Skeletal muscle satellite cell (primary cell): Measurements from ENCODE around the gene SURF1.
A peak's percentile ranks its signal among the peaks of the same experiment; 100 is the strongest.

Source experiments
- H3K27me3 ChIP-seq: 2 replicates; pipeline ENCODE4 v1.7.0; 2013; ENCODE audit warnings: low read length; ENCODE audit not compliant: control insufficient read depth, insufficient read depth
- H3K36me3 ChIP-seq: 2 replicates; pipeline ENCODE4 v1.7.0; 2013; ENCODE audit warnings: mild to moderate bottlenecking, control low read depth, low read length; ENCODE audit not compliant: insufficient read depth
- H3K4me1 ChIP-seq: 2 replicates; pipeline ENCODE4 v1.7.0; 2013; ENCODE audit warnings: low read length; ENCODE audit not compliant: control insufficient read depth, insufficient read depth
- H3K4me2 ChIP-seq: 2 replicates; pipeline ENCODE4 v1.7.0; 2013; ENCODE audit warnings: mild to moderate bottlenecking, low read length
- H3K4me3 ChIP-seq: 2 replicates; pipeline ENCODE4 v1.7.0; 2013; ENCODE audit warnings: low read length
- H3K9ac ChIP-seq: 2 replicates; pipeline ENCODE4 v1.7.0; 2013; ENCODE audit warnings: mild to moderate bottlenecking, low read depth, low read length, moderate library complexity
- H3K9me3 ChIP-seq: replicated peaks from 2 replicates; pipeline ENCODE4 v1.7.0; 2013; ENCODE audit warnings: mild to moderate bottlenecking, control low read depth, low read length

The SURF1 gene

GRCh38 chr9:133371261-133371711 is 15.0 kb upstream of the SURF1 start:
- H3K9ac ChIP-seq, result no peak overlapping the region
- H3K4me3 ChIP-seq, result no peak overlapping the region
- H3K4me1 ChIP-seq, result peaks cover 62% of the 10 kb centered on the region
- H3K4me2 ChIP-seq, result peak overlapping the region; percentile 20
- peaks cover 60% of the 10 kb centered on the region for H3K36me3 ChIP-seq
- H3K9me3 ChIP-seq, result no peaks in the 10 kb centered on the region
- H3K27me3 ChIP-seq, result no peaks in the 10 kb centered on the region

GRCh38 chr9:133370685-133371084 is 14.4 kb upstream of the SURF1 start:
- Histone ChIP-seq H3K27me3 (no peaks in the 10 kb centered on the region), H3K4me3 (no peak overlapping the region), H3K9me3 (no peaks in the 10 kb centered on the region), H3K4me2 (peak overlapping the region; percentile 6), H3K9ac (no peak overlapping the region), H3K36me3 (peaks cover 66% of the 10 kb centered on the region), H3K4me1 (peaks cover 61% of the 10 kb centered on the region)

DNA sequence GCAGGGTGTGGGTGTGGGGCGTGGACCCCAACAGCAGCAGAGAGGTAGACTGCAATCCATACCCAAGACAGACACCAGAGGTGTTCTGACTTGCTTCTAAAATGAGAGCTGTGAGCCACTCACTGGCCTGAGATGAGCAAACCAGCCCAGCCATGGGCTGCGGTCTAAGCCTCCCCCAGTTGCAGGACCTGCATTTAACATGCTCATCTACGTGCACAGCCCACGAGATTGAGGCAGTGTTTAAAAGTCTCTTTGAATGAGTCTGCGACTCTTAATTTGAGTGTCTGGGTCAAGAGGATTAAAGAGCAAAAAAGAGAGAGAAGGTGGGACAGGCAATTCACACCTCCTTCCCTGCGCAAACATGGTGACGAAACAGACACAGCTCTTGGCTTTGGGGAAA is 13.6 kb upstream of the SURF1 start:
- no peak overlapping the region for H3K4me3 ChIP-seq

GRCh38 chr9:133369422-133369821 is 13.1 kb upstream of the SURF1 start:
- Histone ChIP-seq H3K4me1 (peaks cover 61% of the 10 kb centered on the region), H3K9me3 (no peaks in the 10 kb centered on the region), H3K4me3 (no peak overlapping the region), H3K27me3 (no peaks in the 10 kb centered on the region), H3K9ac (no peak overlapping the region), H3K36me3 (peaks cover 77% of the 10 kb centered on the region), H3K4me2 (peak overlapping the region; percentile 76)

More for the DNA sequence above, 13.6 kb upstream of the SURF1 start:
- Histone ChIP-seq H3K4me2 (no peak overlapping the region), H3K4me1 (peaks cover 61% of the 10 kb centered on the region), H3K27me3 (no peaks in the 10 kb centered on the region), H3K9ac (no peak overlapping the region), H3K36me3 (peaks cover 73% of the 10 kb centered on the region), H3K9me3 (no peaks in the 10 kb centered on the region)

- Histone ChIP-seq H3K9me3 (no peaks in the 10 kb centered on the region), H3K4me3 (peak overlapping the region; percentile 40), H3K27me3 (no peaks in the 10 kb centered on the region), H3K36me3 (peaks cover 85% of the 10 kb centered on the region), H3K4me2 (peak overlapping the region; percentile 76), H3K9ac (peak overlapping the region; percentile 49), H3K4me1 (peaks cover 54% of the 10 kb centered on the region)
These were observed 12.1 kb upstream of the SURF1 start for GRCh38 chr9:133368249-133368881.

- Histone ChIP-seq H3K9me3 (no peaks in the 10 kb centered on the region), H3K36me3 (peaks cover 85% of the 10 kb centered on the region), H3K4me2 (peak overlapping the region; percentile 76), H3K4me3 (peak overlapping the region; percentile 40), H3K9ac (peak overlapping the region; percentile 49), H3K27me3 (no peaks in the 10 kb centered on the region), H3K4me1 (peaks cover 54% of the 10 kb centered on the region)
These were observed 11.5 kb upstream of the SURF1 start for GRCh38 chr9:133367778-133368177.

DNA sequence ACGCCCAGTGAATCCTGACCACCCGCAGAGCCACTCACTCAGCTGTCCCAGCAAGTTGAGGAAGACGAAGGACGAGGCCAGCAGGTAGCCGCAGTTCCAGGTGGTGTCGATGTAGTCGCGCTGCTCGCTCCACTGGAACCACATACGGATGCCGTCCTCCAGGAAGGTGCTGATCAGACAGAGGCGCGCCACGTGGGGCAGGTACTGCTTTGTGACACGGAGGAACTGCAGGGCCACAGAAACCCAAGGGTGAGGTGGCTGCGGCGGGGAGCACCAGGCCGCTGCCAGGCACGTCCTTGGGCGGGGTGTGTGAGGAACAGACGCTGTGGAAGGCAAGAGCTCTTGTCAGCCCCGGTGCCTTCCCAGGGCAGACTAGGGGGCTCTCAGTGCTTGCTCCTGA is 10.9 kb upstream of the SURF1 start:
- Histone ChIP-seq H3K9me3 (no peaks in the 10 kb centered on the region), H3K27me3 (no peaks in the 10 kb centered on the region), H3K4me1 (peaks cover 50% of the 10 kb centered on the region), H3K4me2 (peak overlapping the region; percentile 76), H3K4me3 (no peak overlapping the region), H3K9ac (no peak overlapping the region), H3K36me3 (peaks cover 85% of the 10 kb centered on the region)

DNA sequence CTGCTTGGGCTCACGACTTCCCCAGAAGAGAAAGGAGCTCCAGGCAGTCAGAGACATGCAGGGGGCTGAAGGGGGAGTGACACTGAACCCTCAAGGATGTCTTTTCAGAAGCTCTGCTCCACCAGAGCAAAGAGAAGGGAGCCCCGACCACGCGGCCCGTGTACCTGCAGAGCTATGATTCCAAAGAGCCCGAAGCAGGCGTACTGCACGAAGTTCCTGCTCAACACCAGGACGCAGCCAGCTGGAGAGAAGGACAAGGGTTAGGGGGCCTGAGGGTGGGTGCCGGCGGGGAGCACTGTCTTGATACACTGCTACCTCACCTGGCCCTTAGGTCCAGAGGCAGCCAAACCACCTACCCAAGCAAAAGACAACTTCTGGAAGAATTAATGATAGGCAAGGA is 10.1 kb upstream of the SURF1 start:
- no peak overlapping the region for H3K4me3 ChIP-seq
- H3K4me1 ChIP-seq, result peaks cover 42% of the 10 kb centered on the region

GRCh38 chr9:133362359-133363044 is 6.2 kb upstream of the SURF1 start:
- peaks cover 82% of the 10 kb centered on the region for H3K36me3 ChIP-seq
- H3K4me2 ChIP-seq, result no peak overlapping the region
- H3K9me3 ChIP-seq, result no peaks in the 10 kb centered on the region
- no peaks in the 10 kb centered on the region for H3K27me3 ChIP-seq
- no peak overlapping the region for H3K4me3 ChIP-seq
- peaks cover 24% of the 10 kb centered on the region for H3K4me1 ChIP-seq
- no peak overlapping the region for H3K9ac ChIP-seq

More for the DNA sequence above, 10.1 kb upstream of the SURF1 start:
- Histone ChIP-seq H3K9me3 (no peaks in the 10 kb centered on the region), H3K27me3 (no peaks in the 10 kb centered on the region), H3K9ac (no peak overlapping the region), H3K36me3 (peaks cover 85% of the 10 kb centered on the region), H3K4me2 (no peak overlapping the region)

- H3K4me2 ChIP-seq, result no peak overlapping the region
- H3K27me3 ChIP-seq, result no peaks in the 10 kb centered on the region
- no peak overlapping the region for H3K4me3 ChIP-seq
- no peak overlapping the region for H3K9ac ChIP-seq
- H3K36me3 ChIP-seq, result peaks cover 74% of the 10 kb centered on the region
- H3K9me3 ChIP-seq, result no peaks in the 10 kb centered on the region
- peaks cover 26% of the 10 kb centered on the region for H3K4me1 ChIP-seq
These were observed 5.3 kb upstream of the SURF1 start for GRCh38 chr9:133361507-133362092.

- Histone ChIP-seq H3K27me3 (no peaks in the 10 kb centered on the region), H3K36me3 (peaks cover 65% of the 10 kb centered on the region), H3K4me1 (peaks cover 26% of the 10 kb centered on the region), H3K4me3 (no peak overlapping the region), H3K9me3 (no peaks in the 10 kb centered on the region), H3K9ac (peak overlapping the region; percentile 15), H3K4me2 (peak overlapping the region; percentile 8)
These were observed 4.4 kb upstream of the SURF1 start for GRCh38 chr9:133360400-133361393.
